Activated CD8-positive, alpha-beta memory T cell treated with anti-CD3 and anti-CD28 coated beads for 36 hours (primary cell): Measurements from ENCODE around the gene GAPDHS. TPM values are rescaled to one million over a fixed set of nuclear protein-coding genes. Genes with fewer than 3 reads are reported as not detected.

Experiments used
- CTCF ChIA-PET: fragments of 350-600 bp; sonication (Branson Sonifier 250); formaldehyde crosslinking; loops from one replicate; lab custom pipeline; 2021; ENCODE audit warnings: antibody characterized with exemption; lab: Charles Lee
- POLR2A ChIA-PET: fragments of 350-600 bp; sonication (Branson Sonifier 250); formaldehyde crosslinking; loops from one replicate; lab custom pipeline; 2021; ENCODE audit warnings: antibody characterized with exemption; lab: Charles Lee
- total RNA-seq, 2 experiments: library from RNA; stranded (reverse); gene quantifications; one replicate each; pipeline ENCODE4 v1.2.3, GENCODE V29; 2021

GAPDHS gene
- total RNA-seq, 2 experiments from 2014 or later, result not detected

DNA sequence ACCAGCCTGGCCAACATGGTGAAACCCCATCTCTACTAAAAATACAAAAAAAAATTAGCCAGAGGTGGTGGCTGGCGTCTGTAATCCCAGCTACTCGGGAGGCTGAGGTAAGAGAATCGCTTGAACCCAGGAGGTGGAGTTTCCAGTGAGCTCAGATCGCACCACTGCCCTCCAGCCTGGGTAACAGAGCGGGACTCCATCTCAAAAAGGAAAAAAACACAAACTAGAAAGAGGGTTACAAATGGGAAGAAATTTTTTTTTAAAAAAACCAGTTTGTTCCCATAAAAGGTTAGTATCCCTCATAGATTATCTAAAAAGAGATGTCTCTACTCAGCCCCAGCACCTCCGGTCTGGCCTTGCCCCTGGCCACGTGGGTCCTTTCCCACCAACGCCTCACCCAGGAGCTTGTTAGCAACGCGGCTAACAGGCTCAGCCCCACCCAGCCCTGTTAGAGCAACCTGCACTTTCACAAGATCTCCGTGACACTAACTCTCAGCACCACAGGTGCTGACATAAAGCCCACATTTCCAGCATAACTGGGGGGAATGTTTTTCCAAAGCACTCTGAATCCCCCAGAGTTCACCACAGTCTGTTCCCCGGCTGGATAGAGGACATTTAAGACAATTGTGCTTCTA, 24.1 kb upstream of the GAPDHS start:
- ChIA-PET POLR2A (no interaction called here), CTCF (interaction anchor here (1.1 to 2.1 kb wide), 7 partner anchors 14 to 189 kb away, joined by 3 to 12 read pairs (median 8); no protein-coding TSS in a partner anchor)

DNA sequence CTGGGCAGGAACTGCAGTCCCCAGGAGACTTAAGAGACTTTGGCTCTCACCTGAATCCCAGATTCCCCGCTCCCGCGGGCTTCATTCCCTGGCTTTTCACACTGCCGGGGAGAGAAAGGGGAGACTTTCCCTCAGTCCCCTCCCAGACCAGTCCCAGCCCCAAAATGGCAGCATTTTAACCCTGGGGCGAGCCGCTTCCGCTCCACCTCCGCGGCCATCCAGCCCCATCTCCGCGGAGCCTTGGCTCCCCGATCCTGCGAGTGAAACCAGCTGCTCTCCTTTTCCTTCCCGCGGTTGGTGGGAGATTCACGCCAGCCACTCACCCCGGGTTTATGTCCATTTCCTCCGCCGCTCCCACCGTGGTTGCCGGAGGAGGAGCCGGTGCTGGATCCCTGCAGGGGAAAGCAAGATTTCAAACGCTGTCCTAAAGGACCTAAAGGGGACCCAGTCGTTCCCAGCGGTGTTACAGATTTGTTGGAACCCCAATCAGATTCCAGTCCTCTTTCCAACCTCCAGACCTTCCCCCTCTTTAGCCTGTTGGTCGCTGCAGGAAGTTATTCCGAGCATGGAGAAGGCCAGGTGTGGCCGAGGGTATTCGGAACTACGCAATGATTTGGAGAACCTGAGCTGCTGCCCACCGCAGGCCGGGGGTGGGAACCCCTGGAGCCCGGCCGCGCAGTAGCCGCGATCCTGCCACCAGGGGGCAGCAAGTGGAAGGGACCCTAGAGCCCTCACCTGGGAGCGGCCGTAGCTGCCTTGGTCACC, 23.2 kb upstream of the GAPDHS start:
- ChIA-PET CTCF (interaction anchor here (0.6 to 2.1 kb wide), 19 partner anchors 15 to 190 kb away, joined by 3 to 12 read pairs (median 3); partner anchors contain the start of genes FFAR1 and HAUS5), POLR2A (no interaction called here)

DNA sequence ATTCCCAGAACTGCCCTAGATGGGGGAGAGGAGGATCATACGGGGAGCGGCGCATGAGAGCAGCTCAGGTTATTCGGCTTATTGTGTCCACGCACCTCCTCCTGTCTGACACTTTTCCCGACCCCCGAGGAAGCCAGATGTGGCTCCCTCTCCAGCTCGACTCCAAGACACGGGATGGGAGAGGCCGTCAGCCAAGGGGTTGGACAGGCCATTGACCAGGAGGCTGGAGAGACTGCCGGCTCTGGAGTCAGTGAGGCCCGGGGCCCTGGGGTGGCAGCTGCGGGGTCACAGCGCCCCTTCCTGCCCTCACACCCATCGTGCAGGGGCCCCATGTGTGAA, 22.7 kb upstream of the GAPDHS start:
- CTCF ChIA-PET, result interaction anchor here (0.7 to 2.0 kb wide), 17 partner anchors 15 to 191 kb away, joined by 3 to 12 read pairs (median 3); partner anchors contain the start of genes FFAR1 and HAUS5

DNA sequence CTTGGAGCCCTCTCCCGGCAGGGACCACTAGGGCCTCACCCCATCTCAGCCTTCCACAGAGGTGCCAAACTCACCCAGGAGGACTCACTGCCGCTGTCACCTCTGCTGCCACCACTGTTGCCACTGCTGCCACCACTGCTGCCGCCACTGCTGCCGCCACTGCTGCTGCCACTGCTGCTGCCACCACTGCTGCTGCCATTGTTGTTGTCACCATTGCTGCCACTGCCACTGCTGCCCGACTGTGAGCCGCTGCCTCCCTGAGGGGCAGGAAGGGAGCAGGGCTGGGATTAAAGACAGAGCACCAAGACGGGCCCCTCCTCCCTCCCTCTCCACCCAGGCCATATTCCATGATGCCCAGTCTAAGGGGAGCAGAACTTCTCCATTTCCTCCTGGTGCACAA, 21.9 kb upstream of the GAPDHS start:
- CTCF ChIA-PET, result interaction anchor here (1.6 to 2.0 kb wide), 6 partner anchors 25 to 101 kb away, joined by 3 to 10 read pairs (median 6); partner anchors contain the start of gene HAUS5
- POLR2A ChIA-PET, result interaction anchor here (1.0 kb wide), 1 partner anchor 137 kb away, joined by 3 read pairs; the partner anchor contains the start of gene COX6B1

More for the DNA sequence above, 22.7 kb upstream of the GAPDHS start:
- POLR2A ChIA-PET, result interaction anchor here (1.0 kb wide), 1 partner anchor 137 kb away, joined by 3 read pairs; the partner anchor contains the start of gene COX6B1

DNA sequence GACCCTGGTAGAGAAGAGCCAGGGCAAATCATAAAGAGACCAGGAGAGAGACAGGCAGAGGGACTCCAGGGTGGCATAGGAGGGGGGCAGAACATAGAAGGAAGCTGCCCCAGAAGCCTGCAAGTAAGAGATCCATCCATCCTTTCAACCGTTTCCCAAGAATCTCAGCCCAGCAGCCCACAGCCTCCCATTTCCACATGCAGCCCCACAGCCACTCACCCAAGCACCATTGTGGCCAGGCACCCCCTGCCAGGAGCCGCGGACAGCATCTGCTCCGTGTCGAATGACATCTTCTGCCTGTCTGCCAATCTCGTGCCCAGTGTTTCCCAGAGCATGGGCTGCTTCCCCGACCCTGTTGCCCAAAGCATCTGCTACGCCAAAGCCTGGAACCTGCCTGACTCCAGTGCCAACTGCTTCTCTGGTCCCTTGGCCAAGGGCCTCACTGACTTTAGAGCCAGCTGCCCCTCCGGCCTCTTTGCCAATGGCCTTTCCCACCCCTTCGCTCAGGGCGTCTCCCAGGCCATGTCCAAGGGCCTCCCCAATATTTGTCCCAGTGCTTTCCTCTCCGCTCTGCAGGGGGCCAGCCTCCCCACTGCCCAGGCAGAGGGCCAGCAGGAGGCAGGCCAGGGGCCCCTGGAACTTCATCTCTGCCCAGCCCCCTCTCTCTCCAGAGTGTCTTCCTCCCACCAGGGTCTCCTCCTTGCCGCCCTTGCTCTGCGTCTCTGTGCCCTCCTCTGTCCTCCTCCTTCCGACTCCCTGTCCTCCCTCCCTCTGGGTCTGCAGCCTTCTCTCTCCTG, 20.2 kb upstream of the GAPDHS start:
- POLR2A ChIA-PET, result interaction anchor here (0.6 kb wide), 1 partner anchor 31 kb away, joined by 3 read pairs; no protein-coding TSS in a partner anchor

DNA sequence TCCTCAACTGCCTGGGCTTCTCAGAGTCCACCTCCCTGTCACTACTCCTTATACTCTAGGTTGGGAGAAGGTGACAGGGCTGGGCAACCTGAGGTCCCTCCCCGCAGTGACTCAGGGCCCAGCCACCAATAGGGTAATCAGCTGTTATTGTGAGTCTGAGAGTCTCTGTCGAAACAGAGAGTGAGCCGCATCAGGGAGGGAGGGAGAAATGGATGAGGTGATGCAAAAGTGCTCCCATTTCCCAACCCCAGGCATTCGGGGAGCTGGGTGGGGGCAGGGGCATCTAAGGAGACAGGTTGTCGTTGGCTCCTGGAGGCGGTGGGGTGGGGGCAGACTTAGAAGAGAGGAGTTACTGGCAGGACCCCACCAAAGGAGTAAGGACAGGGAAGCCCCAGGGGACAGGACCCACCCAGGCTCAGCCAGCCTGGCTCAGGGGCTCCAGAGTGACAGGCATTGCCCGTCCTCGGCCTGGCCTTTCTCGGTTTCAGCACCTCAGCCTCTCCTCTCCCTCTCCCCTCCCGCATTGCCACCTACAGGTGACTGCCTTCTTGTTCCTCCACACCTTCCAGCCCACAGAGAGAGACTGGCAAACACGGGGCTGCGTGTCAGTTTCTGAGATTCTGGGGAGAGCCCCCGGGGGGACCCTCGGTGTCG, 19.5 kb upstream of the GAPDHS start, which contains the start of gene DMKN:
Gene DMKN (minus strand): TSS at position 22 of the 654 bp plus-strand sequence. CDS start 174 bp downstream, outside the sequence.
- POLR2A ChIA-PET, result interaction anchor here (0.6 kb wide), 1 partner anchor 31 kb away, joined by 3 read pairs; no protein-coding TSS in a partner anchor

More for the DNA sequence above, 20.2 kb upstream of the GAPDHS start:
- CTCF ChIA-PET, result interaction anchor here (0.6 kb wide), 2 partner anchors 37 to 68 kb away, joined by 3 read pairs; no protein-coding TSS in a partner anchor

DNA sequence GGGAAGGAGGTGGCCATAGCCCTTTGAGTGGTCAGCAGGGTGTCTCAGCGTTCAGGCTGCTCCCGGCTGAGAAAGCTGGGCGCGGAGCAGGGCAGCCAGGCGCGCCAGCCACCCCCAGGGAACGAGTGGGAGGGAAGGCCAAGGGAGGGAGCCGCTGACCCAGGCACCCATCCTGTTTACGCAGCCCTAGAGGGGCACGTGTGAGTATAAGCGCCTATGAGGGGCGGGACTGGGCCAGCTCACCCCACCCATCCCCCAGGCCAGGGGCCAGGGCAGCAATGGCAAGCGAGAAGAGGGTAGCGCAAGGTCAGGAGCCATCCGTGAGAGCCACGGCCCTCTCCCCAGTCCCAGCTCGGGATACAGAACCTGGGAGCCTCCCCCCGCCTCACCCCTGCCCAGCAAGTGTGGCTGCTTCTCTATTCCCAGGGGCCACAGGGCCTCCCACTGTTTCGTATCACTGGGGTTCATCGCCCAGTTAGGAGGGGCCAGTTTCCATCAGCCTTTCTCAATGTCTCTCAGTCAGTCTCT, 18.9 kb upstream of the GAPDHS start:
- CTCF ChIA-PET, result interaction anchor here (0.8 to 1.6 kb wide), 2 partner anchors 17 to 77 kb away, joined by 3 read pairs; no protein-coding TSS in a partner anchor

More for the DNA sequence above, 19.5 kb upstream of the GAPDHS start, which contains the start of gene DMKN:
- CTCF ChIA-PET, result interaction anchor here (0.6 to 1.6 kb wide), 2 partner anchors 16 to 36 kb away, joined by 3 read pairs; no protein-coding TSS in a partner anchor

DNA sequence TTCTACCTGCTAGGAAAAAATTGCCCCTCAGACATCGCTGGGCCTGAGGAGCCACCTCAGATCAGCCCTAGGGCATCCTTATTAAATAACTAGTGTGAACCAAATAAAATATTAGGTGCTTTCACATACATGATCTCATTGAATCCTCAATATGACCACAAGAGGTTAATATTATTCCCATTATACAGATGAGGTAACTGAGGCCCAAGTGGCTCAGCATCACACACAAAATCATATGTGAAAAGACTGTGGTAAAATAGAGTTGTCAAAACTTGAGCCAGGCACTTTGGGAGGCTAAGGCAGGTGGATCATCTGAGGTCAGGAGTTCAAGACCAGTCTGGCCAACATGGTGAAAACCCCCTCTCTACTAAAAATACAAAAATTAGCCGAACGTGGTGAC, 16.9 kb upstream of the GAPDHS start:
- POLR2A ChIA-PET, result no interaction called here
- CTCF ChIA-PET, result interaction anchor here (0.9 kb wide), 1 partner anchor 10 kb away, joined by 5 read pairs; no protein-coding TSS in a partner anchor

More for the DNA sequence above, 18.9 kb upstream of the GAPDHS start:
- POLR2A ChIA-PET, result no interaction called here

DNA sequence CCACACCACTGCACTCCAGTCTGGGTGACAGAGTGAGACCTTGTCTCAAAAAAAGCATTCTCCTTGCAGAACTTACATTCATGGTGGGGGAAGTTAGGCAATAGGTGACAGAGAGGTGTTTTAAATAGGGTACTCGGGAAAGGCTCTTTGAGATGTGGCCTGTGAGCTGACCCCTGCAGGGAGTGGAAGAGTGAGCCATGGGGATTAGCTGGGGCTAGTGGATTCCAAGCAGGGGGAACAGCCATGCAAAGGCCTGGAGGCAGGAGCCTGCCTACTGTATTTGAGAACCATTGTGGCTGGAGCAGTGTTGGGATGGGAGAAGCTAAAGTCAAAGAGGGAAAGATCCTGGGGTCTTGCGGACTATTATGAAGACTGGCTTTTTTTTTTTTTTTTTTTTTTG, 15.9 kb upstream of the GAPDHS start:
- CTCF ChIA-PET, result interaction anchor here (0.6 to 2.3 kb wide), 3 partner anchors 11 to 323 kb away, joined by 3 to 6 read pairs (median 5); no protein-coding TSS in a partner anchor

DNA sequence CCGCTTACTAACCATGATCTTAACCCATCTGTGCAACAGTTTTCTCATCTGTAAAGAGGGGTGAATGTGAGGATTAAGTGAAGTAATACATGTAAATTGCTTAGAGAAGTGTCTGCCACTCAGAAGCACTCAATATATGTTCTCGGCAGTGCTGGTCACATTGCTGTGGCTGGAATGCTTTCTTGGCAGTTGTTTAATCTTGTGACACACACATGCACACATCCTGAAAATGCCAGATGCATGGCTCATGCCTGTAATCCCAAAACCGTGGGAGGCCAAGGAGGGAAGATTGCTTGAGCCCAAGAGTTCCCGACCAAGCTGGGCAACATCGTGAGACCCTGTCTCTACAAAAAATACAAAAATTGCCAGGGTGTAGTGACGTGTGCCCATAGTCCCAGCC, 14.9 kb upstream of the GAPDHS start:
- CTCF ChIA-PET, result interaction anchor here (2.3 kb wide), 1 partner anchor 23 kb away, joined by 6 read pairs; no protein-coding TSS in a partner anchor

More for the DNA sequence above, 15.9 kb upstream of the GAPDHS start:
- POLR2A ChIA-PET, result no interaction called here

DNA sequence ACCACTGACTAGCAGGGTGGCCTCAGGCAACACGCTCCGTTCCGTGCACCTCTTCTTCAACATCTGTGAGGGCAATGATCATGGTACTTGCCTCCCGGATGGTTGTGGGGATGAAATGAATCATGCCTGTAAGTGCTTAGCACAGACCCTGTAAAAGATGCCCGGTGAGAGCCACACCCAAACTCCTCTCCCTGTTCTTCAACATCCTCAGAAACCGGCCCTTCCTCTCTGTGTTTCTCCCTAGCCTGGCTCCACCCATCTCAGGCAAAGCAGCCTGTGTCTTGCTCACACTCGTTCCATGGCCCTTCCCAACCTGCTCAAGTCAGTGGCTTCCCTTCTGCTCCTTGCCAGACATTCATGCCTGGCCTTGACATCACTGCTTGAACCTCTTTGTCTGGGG, 14.0 kb upstream of the GAPDHS start:
- CTCF ChIA-PET, result interaction anchor here (0.6 to 2.3 kb wide), 2 partner anchors 24 to 78 kb away, joined by 4 to 6 read pairs; no protein-coding TSS in a partner anchor
- POLR2A ChIA-PET, result no interaction called here

More for the DNA sequence above, 14.9 kb upstream of the GAPDHS start:
- POLR2A ChIA-PET, result no interaction called here

DNA sequence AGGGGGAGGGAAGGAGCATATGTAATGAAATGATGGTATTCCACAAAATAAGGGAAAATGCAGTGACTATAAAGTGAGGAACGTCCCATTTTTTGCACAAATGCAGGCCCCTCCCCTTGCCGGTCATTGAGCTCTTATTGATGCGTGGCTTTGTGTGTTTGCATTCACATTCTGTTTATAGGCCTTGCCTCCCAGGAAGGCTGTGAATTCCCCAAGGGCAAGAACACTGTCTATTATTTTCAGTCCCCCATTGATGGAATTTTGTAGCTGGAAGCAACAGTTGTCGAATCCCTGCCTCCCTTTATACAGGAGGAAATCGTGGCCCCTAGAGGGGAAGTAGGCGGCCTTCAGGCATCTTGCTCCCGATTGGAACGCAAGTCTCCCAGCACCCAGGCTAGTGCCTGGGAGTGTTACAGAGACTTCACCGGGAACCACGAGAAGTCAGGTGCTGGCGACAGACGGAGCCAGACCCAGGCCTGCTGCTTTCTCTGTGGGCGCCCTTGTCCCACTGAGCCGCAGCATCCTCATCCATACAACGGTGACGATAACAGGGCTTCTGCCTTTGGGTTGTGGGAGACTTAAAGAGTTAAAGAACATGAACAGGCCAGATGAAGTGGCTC, 12.0 kb upstream of the GAPDHS start:
- CTCF ChIA-PET, result no interaction called here
- POLR2A ChIA-PET, result no interaction called here

DNA sequence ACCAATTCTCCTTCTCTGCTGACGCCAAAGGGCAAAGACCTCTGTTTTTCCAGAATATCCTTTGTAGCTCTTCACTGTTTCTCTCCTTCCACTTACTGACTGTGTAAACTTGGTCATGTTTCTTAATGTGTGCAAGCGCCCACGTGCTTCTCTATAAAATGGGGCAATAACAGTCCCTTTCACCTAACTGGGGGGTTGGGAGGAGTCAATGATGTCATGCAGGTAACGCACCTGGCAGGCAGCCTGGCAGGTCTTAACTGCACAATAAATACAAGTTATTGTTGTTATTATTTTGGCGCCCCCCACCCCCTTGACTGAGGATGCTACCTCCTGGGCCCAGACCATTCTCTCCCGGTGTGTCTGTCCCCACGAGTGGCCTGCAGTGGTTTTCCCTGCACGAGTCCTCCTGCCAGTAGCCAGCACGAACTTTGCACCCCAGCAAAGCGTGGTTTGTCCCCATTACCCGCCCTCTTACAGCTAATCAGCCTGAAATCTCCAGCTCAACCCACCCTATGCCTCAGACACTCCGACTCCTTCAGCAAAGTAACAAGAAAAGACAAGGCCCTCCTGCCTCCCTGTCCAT, 10.4 kb upstream of the GAPDHS start:
- ChIA-PET POLR2A (no interaction called here), CTCF (no interaction called here)

DNA sequence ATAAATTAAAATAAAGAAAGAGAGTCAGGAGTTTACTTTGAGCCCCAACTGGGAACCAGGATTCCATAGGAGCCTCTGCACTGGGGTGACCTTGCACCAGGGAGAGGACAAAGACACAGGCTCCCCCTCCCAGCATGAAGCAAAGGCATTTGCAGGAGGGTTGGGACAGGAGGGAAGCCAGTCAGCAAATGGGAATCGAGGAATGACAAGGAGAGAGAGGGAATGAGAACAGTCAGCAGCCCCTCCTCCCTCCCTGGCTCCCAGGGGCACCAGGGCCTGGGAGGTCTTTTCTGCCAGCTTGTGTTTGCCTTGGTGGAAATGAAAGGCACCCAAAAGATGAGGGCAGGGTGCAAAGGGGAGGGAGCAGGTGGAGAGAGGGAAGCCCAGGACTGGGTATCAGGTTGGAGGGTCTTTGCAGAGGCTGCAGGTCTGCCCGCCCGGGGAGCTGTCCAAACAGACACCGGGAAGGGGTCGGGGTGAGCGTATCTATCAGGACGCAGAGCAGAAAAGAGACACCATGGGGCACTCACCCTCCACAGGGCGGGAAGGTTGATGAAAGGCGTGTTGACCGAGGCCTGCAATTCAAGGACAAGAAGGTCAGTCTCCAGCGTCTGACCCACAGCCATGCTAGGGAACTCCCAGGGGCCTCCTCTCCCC, 8.9 kb upstream of the GAPDHS start:
- ChIA-PET CTCF (no interaction called here), POLR2A (no interaction called here)

DNA sequence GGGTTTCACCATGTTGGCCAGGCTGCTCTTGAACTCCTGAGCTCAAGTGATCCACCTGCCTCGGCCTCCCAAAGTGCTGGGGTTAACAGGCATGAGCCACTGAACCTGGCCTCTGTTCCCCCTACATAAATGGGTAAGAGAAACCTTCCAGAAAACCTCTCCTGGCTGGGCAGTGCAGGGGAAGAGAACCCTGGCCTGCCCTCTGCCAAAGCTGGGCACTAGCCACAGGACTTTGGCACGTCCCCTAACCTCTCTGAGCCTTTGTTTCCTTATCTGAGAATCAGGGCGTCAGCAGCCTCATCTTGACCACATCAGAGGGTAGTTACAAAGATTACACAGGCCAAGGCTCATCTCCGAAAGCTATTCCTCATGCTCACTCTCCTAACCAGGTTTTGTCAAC, 7.4 kb upstream of the GAPDHS start:
- CTCF ChIA-PET, result no interaction called here
- POLR2A ChIA-PET, result no interaction called here
